ENCODE results near the gene OTOP2. TPM values are rescaled to one million over a fixed set of nuclear protein-coding genes. Genes with fewer than 3 reads are reported as not detected.

The OTOP2 gene
- total RNA-seq, 1 experiment from 2014 or later: not detected

- Histone ChIP-seq H3K9me3 (ENCODE audit: low read depth, low read length, poor library complexity, severe bottlenecking) (no peaks in the 10 kb centered on the region), H3K4me3 (ENCODE audit: low read depth, low read length, poor library complexity, severe bottlenecking) (no peak overlapping the region), H3K27me3 (replicated peaks; ENCODE audit: insufficient read depth, low read depth, low read length, poor library complexity) (peaks cover 57% of the 10 kb centered on the region), H3K36me3 (ENCODE audit: insufficient read depth, low read length, poor library complexity, severe bottlenecking) (no peaks in the 10 kb centered on the region), H3K27ac (ENCODE audit: low read depth, low read length, poor library complexity, severe bottlenecking) (no peak overlapping the region), H3K4me1 (ENCODE audit: insufficient read depth, low read length, poor library complexity, severe bottlenecking) (no peaks in the 10 kb centered on the region)
- no peak for DNase-seq (ENCODE audit: low spot score)
- intact Hi-C loops (cut with micrococcal nuclease; ENCODE audit: unreplicated experiment): loop anchor here (10.0 kb wide), 1 partner anchor 209 kb away; the partner anchor contains the start of gene NHERF1
- no TSS peak for BruUV-seq (replicated peaks)
- no peak for TF ChIP-seq EZH2 (IDR thresholded peaks at IDR 0.05; ENCODE audit: borderline replicate concordance, low read depth, low read length, poor library complexity, severe bottlenecking)
- ChIA-PET CTCF (no interaction called here), POLR2A (ENCODE audit: low non-redundant PET) (no interaction called here)
These were observed 30.0 kb downstream of the OTOP2 start for GRCh38 chr17:74954115-74954514.

- ChIA-PET CTCF (no interaction called here), POLR2A (ENCODE audit: low non-redundant PET) (no interaction called here)
- H3K27ac ChIP-seq (ENCODE audit: low read depth, low read length, poor library complexity, severe bottlenecking): no peak overlapping the region
- intact Hi-C loops (cut with micrococcal nuclease; ENCODE audit: unreplicated experiment): loop anchor here (5.0 to 10.0 kb wide), 2 partner anchors 210 to 298 kb away; partner anchors contain the start of gene NHERF1
- no peaks in the 10 kb centered on the region for H3K36me3 ChIP-seq (ENCODE audit: insufficient read depth, low read length, poor library complexity, severe bottlenecking)
- TF ChIP-seq CTCF (conservative IDR thresholded peaks at IDR 0.05; ENCODE audit: low read depth, low read length) (no peak), EZH2 (IDR thresholded peaks at IDR 0.05; ENCODE audit: borderline replicate concordance, low read depth, low read length, poor library complexity, severe bottlenecking) (no peak)
- H3K27me3 ChIP-seq (replicated peaks; ENCODE audit: insufficient read depth, low read depth, low read length, poor library complexity): peaks cover 50% of the 10 kb centered on the region
- H3K9me3 ChIP-seq (ENCODE audit: low read depth, low read length, poor library complexity, severe bottlenecking): no peaks in the 10 kb centered on the region
- no peaks in the 10 kb centered on the region for H3K4me1 ChIP-seq (ENCODE audit: insufficient read depth, low read length, poor library complexity, severe bottlenecking)
- no TSS peak for BruUV-seq (replicated peaks)
- no peak for DNase-seq (ENCODE audit: low spot score)
- H3K4me3 ChIP-seq (ENCODE audit: low read depth, low read length, poor library complexity, severe bottlenecking): no peak overlapping the region
These were observed 30.8 kb downstream of the OTOP2 start for GRCh38 chr17:74954665-74955421.

- no peaks in the 10 kb centered on the region for H3K9me3 ChIP-seq (ENCODE audit: low read depth, low read length, poor library complexity, severe bottlenecking)
- intact Hi-C loops (cut with micrococcal nuclease; ENCODE audit: unreplicated experiment): loop anchor here (5.0 to 10.0 kb wide), 2 partner anchors 211 to 299 kb away; partner anchors contain the start of gene NHERF1
- ChIA-PET CTCF (no interaction called here), POLR2A (ENCODE audit: low non-redundant PET) (no interaction called here)
- no peaks in the 10 kb centered on the region for H3K4me1 ChIP-seq (ENCODE audit: insufficient read depth, low read length, poor library complexity, severe bottlenecking)
- no peak overlapping the region for H3K27ac ChIP-seq (ENCODE audit: low read depth, low read length, poor library complexity, severe bottlenecking)
- no peak for DNase-seq (ENCODE audit: low spot score)
- TF ChIP-seq EZH2 (IDR thresholded peaks at IDR 0.05; ENCODE audit: borderline replicate concordance, low read depth, low read length, poor library complexity, severe bottlenecking) (no peak), CTCF (conservative IDR thresholded peaks at IDR 0.05; ENCODE audit: low read depth, low read length) (no peak)
- peaks cover 39% of the 10 kb centered on the region for H3K27me3 ChIP-seq (replicated peaks; ENCODE audit: insufficient read depth, low read depth, low read length, poor library complexity)
- H3K4me3 ChIP-seq (ENCODE audit: low read depth, low read length, poor library complexity, severe bottlenecking): no peak overlapping the region
- no TSS peak for BruUV-seq (replicated peaks)
- H3K36me3 ChIP-seq (ENCODE audit: insufficient read depth, low read length, poor library complexity, severe bottlenecking): no peaks in the 10 kb centered on the region
These were observed 32.0 kb downstream of the OTOP2 start for GRCh38 chr17:74956093-74956492.

Measured in A673 (cell line).